Smooth muscle cell (in vitro differentiated cells): ENCODE results near the gene PSD4. TPM values are rescaled to one million over a fixed set of nuclear protein-coding genes. Genes with fewer than 3 reads are reported as not detected.

ENCODE experiments used
- DNase-seq: peaks from one replicate; lab custom pipeline; 2025; ENCODE audit not compliant: unreplicated experiment; lab: John Stamatoyannopoulos, UW
- H2AFZ ChIP-seq: fragments of 200-600 bp; sonication (generic); 2 replicates; pipeline ENCODE4 v1.6.0; 2016; ENCODE audit warnings: antibody characterized with exemption, low read depth, mild to moderate bottlenecking
- H3F3A ChIP-seq: fragments of 200-600 bp; sonication (generic); 2 replicates; pipeline ENCODE4 v1.6.0; 2017; ENCODE audit warnings: antibody characterized with exemption, low read depth
- H3K27ac ChIP-seq: fragments of 200-600 bp; sonication (generic); 2 replicates; pipeline ENCODE4 v1.5.1; 2016; ENCODE audit warnings: low read depth, mild to moderate bottlenecking
- H3K27me3 ChIP-seq: fragments of 200-600 bp; sonication (generic); 2 replicates; pipeline ENCODE4 v1.6.1; 2016; ENCODE audit warnings: low read depth, mild to moderate bottlenecking
- H3K36me3 ChIP-seq: fragments of 200-600 bp; sonication (generic); 2 replicates; pipeline ENCODE4 v1.5.1; 2016; ENCODE audit warnings: low read depth
- H3K4me1 ChIP-seq: fragments of 200-600 bp; sonication (generic); 2 replicates; pipeline ENCODE4 v1.5.1; 2016; ENCODE audit warnings: low read depth
- H3K4me2 ChIP-seq: fragments of 200-600 bp; sonication (generic); 2 replicates; pipeline ENCODE4 v1.6.0; 2016; ENCODE audit warnings: mild to moderate bottlenecking
- H3K4me3 ChIP-seq: fragments of 200-600 bp; sonication (generic); 2 replicates; pipeline ENCODE4 v1.5.1; 2016; ENCODE audit warnings: mild to moderate bottlenecking
- H3K79me2 ChIP-seq: fragments of 200-600 bp; sonication (generic); 2 replicates; pipeline ENCODE4 v1.6.0; 2016; ENCODE audit warnings: low read depth, mild to moderate bottlenecking
- H3K9ac ChIP-seq: fragments of 200-600 bp; sonication (generic); 2 replicates; pipeline ENCODE4 v1.6.0; 2016; ENCODE audit warnings: low read depth
- H3K9me3 ChIP-seq: fragments of 200-600 bp; sonication (generic); replicated peaks from 2 replicates; pipeline ENCODE4 v1.5.1; 2016; ENCODE audit warnings: low read depth
- H4K20me1 ChIP-seq: fragments of 200-600 bp; sonication (generic); 2 replicates; pipeline ENCODE4 v1.6.0; 2016; ENCODE audit warnings: low read depth
- WGBS: methylation state at CpG from one replicate; pipeline ENCODE4 v1.1.7; 2016; ENCODE audit warnings: low lambda C conversion rate; 5-methylcytosine and 5-hydroxymethylcytosine counted together
- polyA plus RNA-seq: library from polyadenylated mRNA; unstranded; fragments of >200 nt; fragmentation: Nextera tagmentation; extraction: Ambion mirVana; gene quantifications from 2 replicates; pipeline ENCODE4 v1.2.1, GENCODE V29; 2016
- total RNA-seq: library from RNA; depleted of rRNA; stranded (reverse); fragments of >200 nt; gene quantifications from 2 replicates; pipeline ENCODE4 v1.2.3, GENCODE V29; 2014
- TF ChIP-seq, protein P1 (sequence below): fragments of 200-600 bp; sonication (generic); IDR thresholded peaks from 2 replicates; pipeline ENCODE4 v1.5.1; 2017; ENCODE audit warnings: borderline replicate concordance, mild to moderate bottlenecking, antibody characterized with exemption; ENCODE audit not compliant: insufficient read depth, poor library complexity, severe bottlenecking

Gene PSD4
- total and polyA plus RNA-seq, 2 experiments from 2014 or later, result 7.3 to 7.8 TPM

DNA sequence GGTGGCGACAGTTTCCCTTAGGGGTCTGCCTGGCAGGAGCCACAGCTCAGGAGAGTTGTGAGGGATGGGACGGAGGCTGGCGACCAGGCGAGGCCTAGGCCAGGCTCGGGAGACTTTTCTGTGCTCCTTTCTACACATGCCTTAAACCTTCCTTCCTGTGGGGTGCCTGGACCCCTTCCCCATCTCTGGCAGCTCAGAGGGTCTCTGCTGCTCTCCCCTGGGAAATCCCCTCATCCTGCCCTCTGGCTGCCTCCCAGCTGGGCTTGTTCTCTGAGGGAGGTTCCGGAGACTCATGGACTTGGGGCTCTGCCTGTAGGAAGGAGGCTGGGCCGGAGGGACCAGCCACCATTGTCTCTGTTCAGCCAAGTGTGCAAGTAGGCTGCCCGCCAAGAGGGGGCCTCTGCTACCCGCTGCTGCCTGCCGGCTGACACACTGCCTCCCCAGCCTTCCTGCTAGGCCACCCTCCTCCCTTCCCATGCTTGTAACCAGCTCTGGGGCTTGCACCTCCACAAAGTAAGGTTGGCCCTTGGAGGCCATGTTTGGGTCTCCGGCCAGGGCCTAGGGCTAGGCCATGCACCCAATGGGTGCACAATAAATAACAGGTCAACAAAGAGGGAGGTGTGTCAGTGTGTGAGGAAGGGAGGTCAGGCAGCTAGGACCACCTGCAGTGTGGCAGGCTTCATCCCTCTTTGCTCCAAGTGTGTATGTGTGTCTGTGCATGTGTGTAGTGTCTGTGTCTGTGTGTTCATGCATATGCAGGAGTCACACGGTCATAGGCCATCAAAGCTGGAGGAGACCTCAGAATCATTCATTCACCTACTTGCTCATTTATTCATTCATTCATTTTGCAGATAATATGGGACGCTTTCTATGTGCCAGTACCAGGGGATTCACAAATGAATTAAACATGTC, 28.8 kb downstream of the PSD4 start:
- WGBS, result 85% methylated on average over 13 of the region's 13 CpGs
- Histone ChIP-seq H3K27me3 (no peaks in the 10 kb centered on the region), H3K36me3 (no peaks in the 10 kb centered on the region), H3K79me2 (no peaks in the 10 kb centered on the region), H3K4me2 (peak overlapping the region; percentile 0), H2AFZ (no peak overlapping the region), H3F3A (no peaks in the 10 kb centered on the region), H4K20me1 (no peaks in the 10 kb centered on the region), H3K9ac (no peak overlapping the region), H3K4me1 (peaks cover 7% of the 10 kb centered on the region), H3K9me3 (no peaks in the 10 kb centered on the region), H3K27ac (no peak overlapping the region), H3K4me3 (no peak overlapping the region)
- no peak for DNase-seq
- TF ChIP-seq, protein P1, sequence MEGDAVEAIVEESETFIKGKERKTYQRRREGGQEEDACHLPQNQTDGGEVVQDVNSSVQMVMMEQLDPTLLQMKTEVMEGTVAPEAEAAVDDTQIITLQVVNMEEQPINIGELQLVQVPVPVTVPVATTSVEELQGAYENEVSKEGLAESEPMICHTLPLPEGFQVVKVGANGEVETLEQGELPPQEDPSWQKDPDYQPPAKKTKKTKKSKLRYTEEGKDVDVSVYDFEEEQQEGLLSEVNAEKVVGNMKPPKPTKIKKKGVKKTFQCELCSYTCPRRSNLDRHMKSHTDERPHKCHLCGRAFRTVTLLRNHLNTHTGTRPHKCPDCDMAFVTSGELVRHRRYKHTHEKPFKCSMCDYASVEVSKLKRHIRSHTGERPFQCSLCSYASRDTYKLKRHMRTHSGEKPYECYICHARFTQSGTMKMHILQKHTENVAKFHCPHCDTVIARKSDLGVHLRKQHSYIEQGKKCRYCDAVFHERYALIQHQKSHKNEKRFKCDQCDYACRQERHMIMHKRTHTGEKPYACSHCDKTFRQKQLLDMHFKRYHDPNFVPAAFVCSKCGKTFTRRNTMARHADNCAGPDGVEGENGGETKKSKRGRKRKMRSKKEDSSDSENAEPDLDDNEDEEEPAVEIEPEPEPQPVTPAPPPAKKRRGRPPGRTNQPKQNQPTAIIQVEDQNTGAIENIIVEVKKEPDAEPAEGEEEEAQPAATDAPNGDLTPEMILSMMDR, result no peak

- Histone ChIP-seq H2AFZ (no peak overlapping the region), H4K20me1 (no peaks in the 10 kb centered on the region), H3K27me3 (no peaks in the 10 kb centered on the region), H3K9ac (no peak overlapping the region), H3K79me2 (no peaks in the 10 kb centered on the region), H3K4me2 (peak overlapping the region; percentile 0), H3K36me3 (no peaks in the 10 kb centered on the region), H3K9me3 (no peaks in the 10 kb centered on the region), H3F3A (no peaks in the 10 kb centered on the region), H3K27ac (no peak overlapping the region), H3K4me1 (peaks cover 7% of the 10 kb centered on the region), H3K4me3 (no peak overlapping the region)
- TF ChIP-seq, protein P1, result no peak
- no peak for DNase-seq
Observed at GRCh38 chr2:113203217-113203530, 29.4 kb downstream of the PSD4 start.

DNA sequence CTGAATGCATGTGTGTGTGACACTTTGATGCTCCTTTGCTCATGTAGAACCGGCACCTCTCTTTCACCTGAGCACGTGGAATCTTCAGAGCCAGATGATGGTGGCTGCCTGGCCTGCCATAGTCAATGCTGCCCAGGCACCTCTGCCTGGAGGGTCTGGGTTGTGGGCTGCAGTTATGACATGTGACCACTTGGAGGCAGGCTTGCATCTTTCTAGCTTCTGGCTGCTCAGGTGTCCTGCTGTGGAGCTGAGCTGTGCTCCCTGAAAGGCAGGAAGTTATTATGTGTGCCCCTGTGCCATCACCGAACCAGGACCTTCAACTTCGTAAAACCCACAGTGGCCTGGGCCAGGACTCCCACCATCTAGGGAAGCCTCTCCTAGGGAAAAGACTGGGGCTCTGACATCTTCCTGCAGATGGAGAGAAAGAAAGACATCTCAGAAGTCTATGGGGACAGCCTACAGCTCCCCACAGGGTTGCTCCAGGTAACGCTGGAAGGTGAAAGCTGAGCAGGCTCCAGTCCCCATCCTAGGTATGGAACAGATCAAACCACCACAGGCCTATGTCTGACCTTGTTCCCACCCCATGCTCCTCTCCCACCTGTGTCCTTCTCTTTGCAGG, 30.2 kb downstream of the PSD4 start:
- Histone ChIP-seq H4K20me1 (no peaks in the 10 kb centered on the region), H3K9me3 (no peaks in the 10 kb centered on the region), H2AFZ (no peak overlapping the region), H3K36me3 (no peaks in the 10 kb centered on the region), H3K27me3 (no peaks in the 10 kb centered on the region), H3K4me1 (peaks cover 7% of the 10 kb centered on the region), H3K9ac (no peak overlapping the region), H3K4me2 (no peak overlapping the region), H3F3A (peaks cover 8% of the 10 kb centered on the region), H3K4me3 (no peak overlapping the region), H3K79me2 (no peaks in the 10 kb centered on the region), H3K27ac (no peak overlapping the region)
- WGBS, result 30% methylated on average over 5 of the region's 5 CpGs
- DNase-seq, result no peak
- TF ChIP-seq, protein P1, result peak; percentile 83

DNA sequence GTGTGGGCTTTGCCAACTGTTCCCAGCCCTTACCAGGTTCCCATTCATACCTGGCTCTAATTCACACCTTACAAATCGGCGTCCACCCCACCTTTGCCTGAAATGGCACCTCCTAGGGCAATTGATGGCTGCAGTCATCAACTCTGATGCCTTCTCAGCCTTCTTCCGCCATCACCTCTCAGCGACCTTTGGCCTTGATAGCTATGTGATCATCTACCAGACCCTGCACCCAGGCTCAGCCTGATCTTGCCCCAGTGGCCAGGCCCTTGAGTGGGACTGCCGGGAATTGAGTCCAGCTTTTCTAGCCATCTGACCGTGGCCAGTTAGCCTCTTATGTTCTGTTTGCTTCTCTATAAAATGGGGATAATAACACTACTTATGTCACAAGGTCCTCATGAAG, 32.5 kb downstream of the PSD4 start:
- no peak overlapping the region for H3K9ac ChIP-seq
- no peak for DNase-seq
- TF ChIP-seq, protein P1, result no peak
- H4K20me1 ChIP-seq, result no peaks in the 10 kb centered on the region
- H3K27me3 ChIP-seq, result no peaks in the 10 kb centered on the region
- no peak overlapping the region for H2AFZ ChIP-seq
- H3K4me2 ChIP-seq, result no peak overlapping the region
- H3K36me3 ChIP-seq, result no peaks in the 10 kb centered on the region
- peaks cover 14% of the 10 kb centered on the region for H3K4me1 ChIP-seq
- H3K27ac ChIP-seq, result no peak overlapping the region
- 80% methylated on average over 6 of the region's 6 CpGs for WGBS
- peaks cover 13% of the 10 kb centered on the region for H3F3A ChIP-seq
- no peaks in the 10 kb centered on the region for H3K79me2 ChIP-seq
- no peaks in the 10 kb centered on the region for H3K9me3 ChIP-seq
- H3K4me3 ChIP-seq, result no peak overlapping the region
